NB4 (cell line): ENCODE results near the gene SMYD3.

Experiments
- CTCF ChIP-seq: IDR thresholded peaks from one replicate; pipeline ENCODE4 v1.5.1; 2012; ENCODE audit warnings: low read depth, low read length
- MAX ChIP-seq: IDR thresholded peaks from 2 replicates; pipeline ENCODE4 v1.6.1; 2011; ENCODE audit warnings: low read depth, low read length
- MYC ChIP-seq: IDR thresholded peaks from 2 replicates; pipeline ENCODE4 v1.6.1; 2011; ENCODE audit warnings: low read depth, low read length
- POLR2A ChIP-seq: IDR thresholded peaks from 2 replicates; pipeline ENCODE4 v1.6.1; 2011; ENCODE audit warnings: mild to moderate bottlenecking; ENCODE audit not compliant: insufficient read length; ENCODE audit errors: extremely low read depth

GRCh38 chr1:246534114-246534513 is 27.0 kb upstream of the SMYD3 start:
- TF ChIP-seq CTCF: no peak
- TF ChIP-seq POLR2A: no peak
- no peak for TF ChIP-seq MAX
- TF ChIP-seq MYC: no peak
